ENCODE measurements around the gene CDR2L. TPM values are rescaled to one million over a fixed set of nuclear protein-coding genes. Genes with fewer than 3 reads are reported as not detected.

The CDR2L gene
- total RNA-seq, 4 donors from 2014 or later: 7.4 to 80.7 (median 53.9) TPM

DNA sequence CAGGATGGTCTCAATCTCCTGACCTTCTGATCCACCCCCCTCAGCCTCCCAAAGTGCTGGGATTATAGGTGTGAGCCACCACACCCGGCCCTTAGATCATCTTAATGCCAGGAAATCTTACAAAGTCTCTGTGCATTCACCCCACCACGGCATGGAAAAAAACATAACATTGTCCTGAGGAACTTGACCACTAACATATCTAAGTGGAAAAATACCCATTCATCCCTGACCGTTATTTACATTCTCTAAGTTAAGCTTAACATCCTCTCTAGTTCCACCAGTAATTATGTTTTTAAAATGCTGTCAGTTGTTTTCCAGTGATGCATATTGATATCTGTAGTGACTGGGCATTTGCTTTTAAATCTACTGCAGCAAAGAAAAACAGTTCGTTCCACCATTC is 11.5 kb upstream of the CDR2L start:
- no peaks in the 10 kb centered on the region for H3K9me3 ChIP-seq
- H3K4me3 ChIP-seq: no peak overlapping the region
- peaks cover 0 to 18% (median 10%) of the 10 kb centered on the region in 4 donors for H3K4me1 ChIP-seq
- H3K36me3 ChIP-seq: no peaks in the 10 kb centered on the region
- no peak for TF ChIP-seq POLR2A (IDR thresholded peaks at IDR 0.05)
- TF ChIP-seq, protein P1, sequence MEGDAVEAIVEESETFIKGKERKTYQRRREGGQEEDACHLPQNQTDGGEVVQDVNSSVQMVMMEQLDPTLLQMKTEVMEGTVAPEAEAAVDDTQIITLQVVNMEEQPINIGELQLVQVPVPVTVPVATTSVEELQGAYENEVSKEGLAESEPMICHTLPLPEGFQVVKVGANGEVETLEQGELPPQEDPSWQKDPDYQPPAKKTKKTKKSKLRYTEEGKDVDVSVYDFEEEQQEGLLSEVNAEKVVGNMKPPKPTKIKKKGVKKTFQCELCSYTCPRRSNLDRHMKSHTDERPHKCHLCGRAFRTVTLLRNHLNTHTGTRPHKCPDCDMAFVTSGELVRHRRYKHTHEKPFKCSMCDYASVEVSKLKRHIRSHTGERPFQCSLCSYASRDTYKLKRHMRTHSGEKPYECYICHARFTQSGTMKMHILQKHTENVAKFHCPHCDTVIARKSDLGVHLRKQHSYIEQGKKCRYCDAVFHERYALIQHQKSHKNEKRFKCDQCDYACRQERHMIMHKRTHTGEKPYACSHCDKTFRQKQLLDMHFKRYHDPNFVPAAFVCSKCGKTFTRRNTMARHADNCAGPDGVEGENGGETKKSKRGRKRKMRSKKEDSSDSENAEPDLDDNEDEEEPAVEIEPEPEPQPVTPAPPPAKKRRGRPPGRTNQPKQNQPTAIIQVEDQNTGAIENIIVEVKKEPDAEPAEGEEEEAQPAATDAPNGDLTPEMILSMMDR (IDR thresholded peaks at IDR 0.05): no peak
- no peak for DNase-seq
- H3K27me3 ChIP-seq: no peaks in the 10 kb centered on the region
- no peak overlapping the region for H3K27ac ChIP-seq

DNA sequence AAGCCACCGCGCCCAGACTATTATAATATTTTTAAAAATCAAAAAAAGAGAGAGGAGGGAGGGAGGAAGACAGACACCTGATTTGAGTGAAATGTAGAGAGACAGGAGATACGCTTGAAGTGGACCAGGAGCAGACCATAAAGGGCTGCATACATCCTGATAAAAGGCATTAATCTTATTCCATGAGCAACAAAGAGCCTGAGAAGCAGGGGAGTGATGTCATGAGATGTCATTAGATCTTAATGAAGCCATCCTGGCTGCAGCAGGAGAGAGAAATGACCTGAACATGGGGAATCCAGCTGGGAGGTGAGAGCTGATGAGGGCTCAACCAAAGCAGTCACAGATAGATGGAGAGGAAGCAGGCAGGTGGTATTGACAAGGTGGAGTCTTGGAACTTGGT is 9.6 kb upstream of the CDR2L start:
- Histone ChIP-seq H3K4me1 (peaks cover 4 to 18% (median 13%) of the 10 kb centered on the region in 4 donors), H3K27me3 (no peaks in the 10 kb centered on the region), H3K36me3 (no peaks in the 10 kb centered on the region), H3K27ac (no peak overlapping the region), H3K9me3 (no peaks in the 10 kb centered on the region), H3K4me3 (no peak overlapping the region)
- DNase-seq: no peak
- TF ChIP-seq, protein P1 (IDR thresholded peaks at IDR 0.05): no peak

DNA sequence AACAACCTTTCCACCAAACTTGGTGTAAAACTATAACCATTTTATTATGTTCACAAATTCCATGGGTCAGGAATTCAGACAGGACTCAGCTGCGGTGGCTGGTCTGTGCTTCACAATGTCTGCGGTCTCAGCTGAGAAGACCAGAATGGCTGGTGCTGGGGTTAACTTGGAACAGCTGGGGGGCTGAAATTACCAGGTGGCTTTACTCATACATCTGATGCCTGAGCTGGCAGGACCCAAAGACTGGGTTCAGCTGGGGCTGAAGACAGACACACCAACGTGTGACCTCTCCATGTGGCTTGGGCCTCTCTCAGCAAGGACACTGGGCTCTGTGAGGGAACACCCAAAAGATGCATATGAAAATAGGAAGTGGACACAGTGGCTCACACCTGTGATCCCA is 9.2 kb upstream of the CDR2L start:
- peaks cover 4 to 14% (median 9%) of the 10 kb centered on the region in 4 donors for H3K4me1 ChIP-seq
- H3K27ac ChIP-seq: no peak overlapping the region
- no peaks in the 10 kb centered on the region for H3K9me3 ChIP-seq
- no peaks in the 10 kb centered on the region for H3K27me3 ChIP-seq
- TF ChIP-seq POLR2A (IDR thresholded peaks at IDR 0.05): no peak
- TF ChIP-seq, protein P1 (IDR thresholded peaks at IDR 0.05): no peak
- DNase-seq: no peak
- no peaks in the 10 kb centered on the region for H3K36me3 ChIP-seq
- no peak overlapping the region for H3K4me3 ChIP-seq

DNA sequence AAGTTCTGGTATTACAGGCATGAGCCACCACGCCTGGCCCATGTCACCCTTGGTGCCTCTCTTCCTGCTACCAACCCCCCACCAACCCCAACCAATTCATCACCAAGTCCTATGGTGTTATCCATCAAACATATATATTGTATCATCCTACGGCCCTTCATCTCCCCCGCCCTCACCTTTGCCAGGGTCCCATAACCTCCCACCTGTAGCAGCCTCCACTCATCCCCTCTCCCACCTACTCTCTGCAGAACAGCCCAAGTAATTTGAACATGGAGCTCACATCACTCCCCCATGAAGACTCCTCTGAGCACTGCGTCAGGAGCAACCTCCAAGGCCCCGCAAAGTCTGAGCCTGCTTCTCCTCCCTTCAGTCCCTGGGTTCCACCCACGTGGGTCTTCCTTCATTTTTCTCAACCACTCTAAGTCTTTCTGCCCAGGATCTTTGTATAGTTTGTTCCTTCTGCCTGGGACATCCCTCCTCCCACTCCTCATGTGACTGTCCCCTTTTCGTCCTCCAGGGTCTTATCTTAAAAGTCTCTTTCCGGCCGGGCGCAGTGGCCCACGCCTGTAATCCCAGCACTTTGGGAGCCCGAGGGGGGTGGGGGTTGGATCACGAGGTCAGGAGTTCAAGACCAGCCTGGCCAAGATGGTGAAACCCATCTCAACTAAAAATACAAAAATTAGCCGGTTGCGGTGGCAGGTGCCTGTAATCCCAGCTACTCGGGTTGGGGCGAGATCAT is 7.9 kb upstream of the CDR2L start:
- Histone ChIP-seq H3K9me3 (no peaks in the 10 kb centered on the region), H3K4me1 (peaks cover 4 to 12% (median 9%) of the 10 kb centered on the region in 4 donors)
- no peak for TF ChIP-seq POLR2A (IDR thresholded peaks at IDR 0.05)

GRCh38 chr17:74981318-74981978 is 6.0 kb upstream of the CDR2L start:
- no peak for DNase-seq
- no peaks in the 10 kb centered on the region for H3K27me3 ChIP-seq
- no peak for TF ChIP-seq POLR2A (IDR thresholded peaks at IDR 0.05)
- TF ChIP-seq, protein P1 (IDR thresholded peaks at IDR 0.05): no peak
- H3K9me3 ChIP-seq: no peaks in the 10 kb centered on the region
- H3K27ac ChIP-seq: peak overlapping the region; percentile 71 to 83 (median 78)
- H3K4me1 ChIP-seq: peaks cover 4 to 12% (median 9%) of the 10 kb centered on the region in 4 donors
- peak overlapping the region; percentile 47 to 63 (median 58) for H3K4me3 ChIP-seq
- H3K36me3 ChIP-seq: no peaks in the 10 kb centered on the region

More for the DNA sequence above, 7.9 kb upstream of the CDR2L start:
- no peak overlapping the region for H3K27ac ChIP-seq
- no peak overlapping the region for H3K4me3 ChIP-seq
- H3K27me3 ChIP-seq: no peaks in the 10 kb centered on the region
- no peaks in the 10 kb centered on the region for H3K36me3 ChIP-seq
- no peak for DNase-seq
